ENCODE data around the gene GGTA1.

GGTA1 gene

GRCh38 chr9:121489344-121489743 lies 10.3 kb downstream of the GGTA1 start:
- no peak overlapping the region for H3K4me3 ChIP-seq
- H3K36me3 ChIP-seq (replicated peaks), result no peaks in the 10 kb centered on the region
- no peaks in the 10 kb centered on the region for H3K4me1 ChIP-seq
- in situ Hi-C loops (cut with MboI; ENCODE audit: low sequenced_read_pairs), result no loop called here
- no peaks in the 10 kb centered on the region for H3K9me3 ChIP-seq
- H3K27me3 ChIP-seq (ENCODE audit: low read depth), result no peaks in the 10 kb centered on the region; the same call in 1 of the 2 replicates
- no peak for DNase-seq (ENCODE audit: low spot score in 2 of 2)

GRCh38 chr9:121486043-121486442 lies 13.6 kb downstream of the GGTA1 start:
- Histone ChIP-seq H3K27me3 (ENCODE audit: low read depth) (no peaks in the 10 kb centered on the region), H3K4me1 (no peaks in the 10 kb centered on the region), H3K36me3 (replicated peaks) (no peaks in the 10 kb centered on the region), H3K4me3 (no peak overlapping the region), H3K9me3 (no peaks in the 10 kb centered on the region)
- no peak for DNase-seq (ENCODE audit: low spot score in 2 of 2)
- in situ Hi-C loops (cut with MboI; ENCODE audit: low sequenced_read_pairs), result no loop called here

DNA sequence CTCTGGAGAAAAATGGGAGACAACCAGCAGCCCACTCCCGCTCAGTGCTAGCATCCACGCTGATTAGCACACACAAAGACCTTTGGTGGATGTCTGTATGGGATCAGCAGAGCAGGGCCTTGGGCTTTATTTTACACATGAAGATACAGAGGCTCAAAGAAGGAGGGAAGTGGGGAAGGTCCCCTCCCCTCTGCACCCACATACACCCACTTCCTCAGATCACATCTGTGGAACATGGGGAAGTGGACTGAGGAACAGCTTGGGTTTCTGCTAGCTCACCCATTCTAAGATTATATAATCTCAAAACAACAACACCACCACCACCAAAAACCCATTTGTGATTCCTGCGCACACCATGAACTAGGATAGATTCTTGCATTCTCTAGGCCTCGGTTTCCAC lies 14.0 kb downstream of the GGTA1 start:
- Histone ChIP-seq H3K36me3 (replicated peaks) (no peaks in the 10 kb centered on the region), H3K9me3 (no peaks in the 10 kb centered on the region), H3K4me1 (no peaks in the 10 kb centered on the region), H3K4me3 (no peak overlapping the region), H3K27me3 (ENCODE audit: low read depth) (no peaks in the 10 kb centered on the region)
- no peak for DNase-seq (ENCODE audit: low spot score in 2 of 2)
- in situ Hi-C loops (cut with MboI; ENCODE audit: low sequenced_read_pairs), result no loop called here

DNA sequence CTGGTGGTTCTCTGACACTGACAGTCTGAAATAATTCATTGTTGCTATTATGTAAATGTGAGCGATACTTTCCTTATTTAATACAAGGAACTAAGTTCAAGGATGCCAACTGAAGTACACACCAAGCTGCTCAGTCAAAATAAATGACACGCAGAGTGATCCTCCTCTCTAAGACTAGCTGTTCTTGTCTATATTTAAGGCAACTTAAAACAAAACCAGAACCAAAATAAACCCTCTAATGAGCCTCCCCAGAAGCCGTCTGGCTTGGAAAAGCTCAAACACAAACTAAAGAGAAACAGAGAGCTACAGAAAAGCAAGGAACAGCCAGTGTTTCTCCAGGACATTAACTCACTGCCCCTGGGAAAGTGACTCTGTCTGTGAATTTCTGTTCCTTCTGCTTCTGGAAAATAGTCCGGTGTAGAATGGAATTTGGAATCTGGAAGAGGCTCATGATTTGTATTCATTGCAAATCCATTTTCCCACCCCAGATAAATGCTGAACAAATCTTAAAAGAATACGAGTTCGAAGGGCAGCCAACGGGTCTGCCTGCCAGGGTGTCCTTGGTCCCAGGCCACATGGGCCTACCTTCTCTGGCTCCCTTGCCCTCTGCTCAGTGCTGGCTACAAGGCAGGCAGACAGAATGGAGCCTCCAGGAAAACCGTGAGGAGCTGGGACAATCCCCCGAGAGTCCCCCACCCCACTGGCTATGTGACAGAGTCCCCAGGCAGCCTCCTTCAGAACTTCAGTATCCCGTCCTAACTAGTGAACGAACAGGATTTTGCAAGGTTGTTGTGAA lies 14.8 kb downstream of the GGTA1 start:
- H3K36me3 ChIP-seq (replicated peaks), result no peaks in the 10 kb centered on the region

GRCh38 chr9:121483473-121484031 lies 16.1 kb downstream of the GGTA1 start:
- H3K9me3 ChIP-seq, result no peaks in the 10 kb centered on the region
- DNase-seq (ENCODE audit: low spot score in 2 of 2), result no peak

More for the DNA sequence above, 14.8 kb downstream of the GGTA1 start:
- no peaks in the 10 kb centered on the region for H3K27me3 ChIP-seq (ENCODE audit: low read depth)
- no peaks in the 10 kb centered on the region for H3K4me1 ChIP-seq
- in situ Hi-C loops (cut with MboI; ENCODE audit: low sequenced_read_pairs), result no loop called here
- no peak overlapping the region for H3K4me3 ChIP-seq
- DNase-seq (ENCODE audit: low spot score in 2 of 2), result no peak
- no peaks in the 10 kb centered on the region for H3K9me3 ChIP-seq

GRCh38 chr9:121483049-121483448 lies 16.6 kb downstream of the GGTA1 start:
- H3K36me3 ChIP-seq (replicated peaks), result no peaks in the 10 kb centered on the region
- no peak overlapping the region for H3K4me3 ChIP-seq
- in situ Hi-C loops (cut with MboI; ENCODE audit: low sequenced_read_pairs), result no loop called here
- no peak for DNase-seq (ENCODE audit: low spot score in 2 of 2)
- H3K4me1 ChIP-seq, result no peaks in the 10 kb centered on the region
- H3K9me3 ChIP-seq, result no peaks in the 10 kb centered on the region
- H3K27me3 ChIP-seq (ENCODE audit: low read depth), result peaks cover 8% of the 10 kb centered on the region

More at GRCh38 chr9:121483473-121484031, 16.1 kb downstream of the GGTA1 start:
- Histone ChIP-seq H3K27me3 (ENCODE audit: low read depth) (peaks cover 2% of the 10 kb centered on the region), H3K36me3 (replicated peaks) (no peaks in the 10 kb centered on the region), H3K4me3 (no peak overlapping the region), H3K4me1 (no peaks in the 10 kb centered on the region)
- in situ Hi-C loops (cut with MboI; ENCODE audit: low sequenced_read_pairs), result no loop called here

DNA sequence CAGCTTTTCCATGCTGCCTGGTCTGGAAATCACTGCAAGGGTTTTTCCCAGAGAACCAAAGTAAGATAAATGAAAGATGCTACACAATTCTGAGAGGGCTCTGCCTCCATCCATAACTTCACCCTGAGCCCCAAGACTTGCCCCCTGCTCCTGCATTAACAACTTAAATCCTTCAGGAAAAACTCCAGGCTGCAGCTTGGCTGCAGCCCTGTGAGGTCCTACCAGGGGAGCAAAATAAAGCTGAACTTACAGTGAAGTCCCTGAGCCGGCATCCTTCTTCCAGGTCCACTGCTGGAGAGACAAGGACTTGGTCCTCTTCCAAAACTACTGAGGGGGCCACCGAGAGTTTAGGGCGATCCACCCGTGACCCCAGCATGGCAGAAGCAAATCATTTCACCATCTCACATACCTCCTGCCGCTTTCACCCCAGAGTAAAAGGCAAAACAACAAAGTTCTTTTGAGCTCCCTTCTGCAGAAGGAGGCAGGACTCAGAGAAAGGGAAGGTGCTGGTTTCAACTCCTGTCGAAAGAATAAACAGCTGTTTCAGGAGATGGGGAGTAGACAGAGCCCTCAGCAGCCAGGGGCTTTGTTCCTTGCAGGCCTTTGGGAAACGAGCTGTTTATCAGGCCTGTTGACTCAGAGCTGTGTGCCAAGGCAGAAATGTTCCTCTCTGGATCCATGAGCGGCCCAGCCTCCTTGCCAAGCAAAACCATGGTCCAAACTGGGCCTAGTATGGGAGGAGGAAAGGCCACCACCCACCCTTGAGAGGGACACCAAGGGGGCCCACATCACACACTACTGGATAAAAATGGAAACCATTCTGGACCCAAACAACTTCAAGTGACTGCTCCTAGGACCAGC lies 20.6 kb downstream of the GGTA1 start:
- Histone ChIP-seq H3K4me1 (no peaks in the 10 kb centered on the region), H3K36me3 (replicated peaks) (no peaks in the 10 kb centered on the region), H3K9me3 (no peaks in the 10 kb centered on the region), H3K27me3 (ENCODE audit: low read depth) (peaks cover 39% of the 10 kb centered on the region), H3K4me3 (no peak overlapping the region)
- in situ Hi-C loops (cut with MboI; ENCODE audit: low sequenced_read_pairs), result no loop called here
- DNase-seq (ENCODE audit: low spot score in 2 of 2), result no peak

DNA sequence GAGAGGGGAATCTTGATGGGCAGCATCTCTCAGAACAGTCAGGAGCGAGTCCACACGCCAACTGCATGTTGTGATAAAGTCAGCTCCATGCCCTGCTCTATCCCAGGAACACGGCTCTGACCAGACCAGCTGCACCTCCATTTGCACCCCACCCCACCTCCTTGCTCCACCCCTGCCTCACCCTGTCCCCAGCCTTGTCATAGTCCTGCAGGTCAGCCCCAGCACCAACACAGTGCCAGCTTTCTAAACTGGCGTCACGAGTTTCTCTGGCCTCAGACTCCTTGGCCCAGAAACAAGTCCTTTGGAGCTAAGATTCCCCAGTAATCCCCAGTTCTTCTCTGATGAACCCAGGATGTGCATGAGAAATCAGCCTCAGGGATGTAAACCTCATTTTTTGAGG lies 23.5 kb downstream of the GGTA1 start:
- no peaks in the 10 kb centered on the region for H3K9me3 ChIP-seq
- H3K4me3 ChIP-seq, result no peak overlapping the region
- in situ Hi-C loops (cut with MboI; ENCODE audit: low sequenced_read_pairs), result no loop called here
- peaks cover 58% of the 10 kb centered on the region for H3K27me3 ChIP-seq (ENCODE audit: low read depth)
- H3K36me3 ChIP-seq (replicated peaks), result no peaks in the 10 kb centered on the region
- no peak for DNase-seq (ENCODE audit: low spot score in 2 of 2)
- H3K4me1 ChIP-seq, result peaks cover 11% of the 10 kb centered on the region

DNA sequence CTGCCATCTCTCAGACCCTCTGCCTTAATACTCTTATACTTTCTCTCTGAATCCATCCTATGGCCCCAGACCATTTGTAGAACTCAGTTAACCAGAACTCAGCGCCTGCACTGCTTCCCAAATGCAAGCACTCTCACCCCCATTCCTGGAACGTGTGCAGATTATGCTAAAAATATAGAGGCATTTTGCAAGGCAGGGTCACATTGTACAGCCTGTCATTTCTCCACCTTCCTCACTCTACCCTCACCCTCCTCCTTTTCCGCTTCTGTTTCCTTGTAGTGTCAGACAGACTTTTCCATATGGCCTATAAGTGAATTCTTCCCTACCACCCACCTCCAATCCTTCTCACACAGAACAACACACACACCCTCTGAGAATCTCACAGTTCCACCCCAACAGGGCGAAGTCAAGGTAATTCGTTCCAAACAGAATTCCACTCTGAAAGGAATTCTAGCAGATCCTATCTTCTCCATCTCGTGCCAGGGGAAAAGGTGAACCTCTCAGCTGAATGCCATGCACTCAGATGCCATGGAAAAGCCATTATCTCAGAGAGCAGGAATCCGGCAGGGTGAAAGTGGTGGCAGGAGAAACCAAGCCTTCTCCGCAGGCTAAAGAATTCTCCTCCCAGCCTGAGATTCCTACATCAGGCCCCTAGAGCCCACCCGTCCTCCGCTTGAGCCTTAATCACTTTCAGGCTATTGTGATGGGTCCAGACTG lies 25.3 kb downstream of the GGTA1 start:
- peaks cover 76% of the 10 kb centered on the region for H3K27me3 ChIP-seq (ENCODE audit: low read depth)
- peaks cover 11% of the 10 kb centered on the region for H3K4me1 ChIP-seq
- no peak overlapping the region for H3K4me3 ChIP-seq
- in situ Hi-C loops (cut with MboI; ENCODE audit: low sequenced_read_pairs), result no loop called here
- no peaks in the 10 kb centered on the region for H3K9me3 ChIP-seq
- no peaks in the 10 kb centered on the region for H3K36me3 ChIP-seq (replicated peaks)
- DNase-seq (ENCODE audit: low spot score in 2 of 2), result no peak

GRCh38 chr9:121473229-121473628 lies 26.4 kb downstream of the GGTA1 start:
- Histone ChIP-seq H3K4me3 (no peak overlapping the region), H3K4me1 (peaks cover 11% of the 10 kb centered on the region), H3K27me3 (ENCODE audit: low read depth) (peaks cover 79% of the 10 kb centered on the region), H3K9me3 (no peaks in the 10 kb centered on the region), H3K36me3 (replicated peaks) (no peaks in the 10 kb centered on the region)
- no peak for DNase-seq (ENCODE audit: low spot score in 2 of 2)
- in situ Hi-C loops (cut with MboI; ENCODE audit: low sequenced_read_pairs), result no loop called here

GRCh38 chr9:121472446-121472845 lies 27.2 kb downstream of the GGTA1 start:
- Histone ChIP-seq H3K36me3 (replicated peaks) (no peaks in the 10 kb centered on the region), H3K9me3 (no peaks in the 10 kb centered on the region), H3K4me1 (peaks cover 11% of the 10 kb centered on the region), H3K4me3 (no peak overlapping the region), H3K27me3 (ENCODE audit: low read depth) (peaks cover 81% of the 10 kb centered on the region)
- in situ Hi-C loops (cut with MboI; ENCODE audit: low sequenced_read_pairs), result no loop called here
- DNase-seq (ENCODE audit: low spot score in 2 of 2), result peak; percentile 71 to 95

DNA sequence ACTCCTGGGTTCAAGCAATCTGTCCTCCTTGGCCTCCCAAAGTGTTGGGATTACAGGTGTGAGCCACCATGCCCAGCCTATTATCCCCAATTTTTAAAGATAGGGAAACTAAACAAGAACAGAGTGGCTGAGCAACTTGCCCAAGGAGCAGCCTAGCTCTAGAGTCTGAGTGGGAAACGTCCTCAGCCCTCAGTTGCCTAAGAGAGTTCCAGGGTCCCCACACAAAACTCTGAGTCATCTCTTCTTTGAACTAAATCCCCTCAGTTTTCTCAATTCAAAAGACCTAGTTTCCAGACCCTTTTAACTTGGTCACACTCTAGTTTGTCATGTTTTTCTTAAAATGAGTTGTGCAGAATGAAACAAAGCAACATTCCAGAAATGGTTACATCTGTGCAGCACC lies 33.5 kb downstream of the GGTA1 start:
- H3K4me3 ChIP-seq, result no peak overlapping the region
- H3K27me3 ChIP-seq (ENCODE audit: low read depth), result peaks cover 75% of the 10 kb centered on the region
- DNase-seq (ENCODE audit: low spot score in 2 of 2), result no peak
- H3K36me3 ChIP-seq (replicated peaks), result no peaks in the 10 kb centered on the region
- no peaks in the 10 kb centered on the region for H3K9me3 ChIP-seq
- in situ Hi-C loops (cut with MboI; ENCODE audit: low sequenced_read_pairs), result no loop called here
- no peaks in the 10 kb centered on the region for H3K4me1 ChIP-seq

- Histone ChIP-seq H3K27me3 (ENCODE audit: low read depth) (peaks cover 75% of the 10 kb centered on the region), H3K4me1 (no peaks in the 10 kb centered on the region), H3K36me3 (replicated peaks) (no peaks in the 10 kb centered on the region), H3K9me3 (no peaks in the 10 kb centered on the region), H3K4me3 (no peak overlapping the region)
- in situ Hi-C loops (cut with MboI; ENCODE audit: low sequenced_read_pairs), result no loop called here
- no peak for DNase-seq (ENCODE audit: low spot score in 2 of 2)
These were observed 34.7 kb downstream of the GGTA1 start for GRCh38 chr9:121464968-121465367.
